22Rv1 (cell line): ENCODE data around the gene CACNA1A.

Experiments used
- H3K27ac ChIP-seq: fragments of 450-650 bp; 2 replicates; pipeline ENCODE4 v1.5.1; 2017
- CTCF ChIP-seq: fragments of 450-650 bp; IDR thresholded peaks from 2 replicates; pipeline ENCODE4 v1.5.1; 2017; ENCODE audit warnings: mild to moderate bottlenecking
- ZFX ChIP-seq: fragments of 450-650 bp; IDR thresholded peaks from 2 replicates; pipeline ENCODE4 v1.6.1; 2017; ENCODE audit warnings: antibody characterized with exemption, borderline replicate concordance

CACNA1A gene

GRCh38 chr19:13506471-13506820 lies at the start of gene CACNA1A:
TSS of gene CACNA1A (minus strand) at chr19:13506479. CDS start at chr19:13506224, 255 bp downstream.
- TF ChIP-seq ZFX, result no peak
- TF ChIP-seq CTCF, result no peak
- H3K27ac ChIP-seq, result no peak within 1 kb of the TSS

DNA sequence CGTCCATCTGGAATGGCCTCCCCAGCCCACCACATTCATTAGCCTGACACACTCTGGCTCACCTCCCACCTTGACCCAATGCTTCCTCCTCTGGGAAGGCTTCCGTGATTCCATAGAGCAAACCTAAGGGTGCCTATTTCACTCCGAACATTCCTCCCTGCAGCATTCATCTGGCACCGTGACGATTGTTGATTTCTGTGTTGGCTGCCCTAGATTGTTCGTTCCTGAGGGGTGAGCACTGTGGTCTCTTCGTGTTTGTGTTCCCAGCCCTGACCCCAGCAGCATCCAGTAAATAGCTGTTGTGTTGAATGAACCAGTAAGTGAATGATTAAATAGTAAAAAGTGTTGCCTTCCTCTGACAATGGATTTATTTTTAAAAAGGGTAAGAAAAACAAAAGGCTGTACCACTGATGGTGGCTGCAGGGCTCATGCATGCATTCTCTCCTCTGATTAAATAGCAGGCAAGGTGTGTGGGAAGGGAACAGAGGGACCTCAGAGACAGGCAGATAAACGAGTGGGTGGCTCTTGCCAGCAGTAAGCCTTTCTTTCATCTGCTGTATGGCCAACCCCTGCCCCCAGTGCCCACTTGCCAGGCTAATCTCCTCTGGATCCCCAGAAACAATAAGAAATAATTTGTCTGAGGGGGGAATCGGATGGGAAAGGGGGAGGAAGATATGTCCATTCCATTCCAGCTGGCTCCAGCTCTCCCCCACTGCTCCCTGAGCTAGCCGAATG lies 48.4 kb upstream of the CACNA1A start:
- H3K27ac ChIP-seq, result no peak overlapping the region
- TF ChIP-seq CTCF, result no peak
- TF ChIP-seq ZFX, result no peak

- TF ChIP-seq ZFX (no peak), CTCF (no peak)
- no peak overlapping the region for H3K27ac ChIP-seq
These were observed 47.7 kb upstream of the CACNA1A start for GRCh38 chr19:13553880-13554400.

GRCh38 chr19:13548131-13548530 lies 41.9 kb upstream of the CACNA1A start:
- H3K27ac ChIP-seq, result no peak overlapping the region
- TF ChIP-seq ZFX, result no peak
- TF ChIP-seq CTCF, result no peak

GRCh38 chr19:13547102-13547501 lies 40.8 kb upstream of the CACNA1A start:
- no peak overlapping the region for H3K27ac ChIP-seq
- no peak for TF ChIP-seq ZFX
- TF ChIP-seq CTCF, result no peak

GRCh38 chr19:13544423-13544822 lies 38.1 kb upstream of the CACNA1A start:
- H3K27ac ChIP-seq, result no peak overlapping the region
- no peak for TF ChIP-seq CTCF
- TF ChIP-seq ZFX, result no peak

DNA sequence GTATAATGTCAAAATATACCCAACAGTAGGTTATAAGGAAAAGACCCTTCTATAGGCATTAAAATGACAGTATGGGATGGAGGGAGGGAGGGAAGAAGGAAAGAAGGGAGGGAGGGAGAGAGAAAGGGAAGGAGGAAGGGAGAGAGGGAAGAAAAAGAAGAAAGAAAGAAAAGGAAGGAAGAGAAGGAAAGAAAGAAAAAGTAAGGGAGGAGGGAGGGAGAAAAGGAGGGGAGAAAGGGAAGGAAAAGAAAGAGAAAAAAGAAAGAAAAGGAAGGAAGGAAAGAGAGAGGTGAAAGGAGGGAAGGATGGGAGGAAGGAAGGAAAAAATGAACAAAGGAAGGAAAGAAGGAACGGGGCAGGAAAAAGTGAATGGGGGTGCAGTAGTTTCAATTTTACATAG lies 35.3 kb upstream of the CACNA1A start:
- H3K27ac ChIP-seq, result no peak overlapping the region
- TF ChIP-seq ZFX, result no peak
- no peak for TF ChIP-seq CTCF
